ENCODE results near the gene NUMBL. TPM values are rescaled to one million over a fixed set of nuclear protein-coding genes. Genes with fewer than 3 reads are reported as not detected.

Gene NUMBL
- total and polyA plus RNA-seq, 11 donors, result 7.3 to 29.1 (median 10.6) TPM

DNA sequence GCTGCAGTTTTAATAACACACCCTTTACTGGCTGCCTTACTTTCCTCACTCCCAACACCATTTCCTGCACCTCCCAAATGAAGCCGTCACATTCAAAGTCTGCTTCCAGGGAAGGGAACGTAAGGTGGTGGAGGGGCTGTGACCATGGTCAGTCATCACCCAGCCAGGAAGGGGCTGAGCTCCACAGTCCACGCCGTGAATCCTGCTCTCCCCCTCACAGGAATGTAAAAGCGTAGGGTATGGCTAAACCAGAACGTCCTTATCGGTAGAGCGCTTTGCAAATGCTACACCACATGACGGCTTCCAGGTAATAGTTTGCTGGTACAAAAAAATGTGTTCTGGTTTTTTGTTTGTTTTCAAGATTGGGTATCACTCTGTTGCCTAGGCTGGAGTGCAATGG lies 7.0 kb downstream of the NUMBL start:
- peak in 1 of 5 donors; percentile 1 for DNase-seq
- TF ChIP-seq, protein P1, sequence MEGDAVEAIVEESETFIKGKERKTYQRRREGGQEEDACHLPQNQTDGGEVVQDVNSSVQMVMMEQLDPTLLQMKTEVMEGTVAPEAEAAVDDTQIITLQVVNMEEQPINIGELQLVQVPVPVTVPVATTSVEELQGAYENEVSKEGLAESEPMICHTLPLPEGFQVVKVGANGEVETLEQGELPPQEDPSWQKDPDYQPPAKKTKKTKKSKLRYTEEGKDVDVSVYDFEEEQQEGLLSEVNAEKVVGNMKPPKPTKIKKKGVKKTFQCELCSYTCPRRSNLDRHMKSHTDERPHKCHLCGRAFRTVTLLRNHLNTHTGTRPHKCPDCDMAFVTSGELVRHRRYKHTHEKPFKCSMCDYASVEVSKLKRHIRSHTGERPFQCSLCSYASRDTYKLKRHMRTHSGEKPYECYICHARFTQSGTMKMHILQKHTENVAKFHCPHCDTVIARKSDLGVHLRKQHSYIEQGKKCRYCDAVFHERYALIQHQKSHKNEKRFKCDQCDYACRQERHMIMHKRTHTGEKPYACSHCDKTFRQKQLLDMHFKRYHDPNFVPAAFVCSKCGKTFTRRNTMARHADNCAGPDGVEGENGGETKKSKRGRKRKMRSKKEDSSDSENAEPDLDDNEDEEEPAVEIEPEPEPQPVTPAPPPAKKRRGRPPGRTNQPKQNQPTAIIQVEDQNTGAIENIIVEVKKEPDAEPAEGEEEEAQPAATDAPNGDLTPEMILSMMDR (IDR thresholded peaks at IDR 0.05), result no peak
- no peak for TF ChIP-seq POLR2A (IDR thresholded peaks at IDR 0.05)
- ATAC-seq, result no peak
- H3K27me3 ChIP-seq, result no peaks in the 10 kb centered on the region
- intact Hi-C loops (cut with DNase I), result no loop called here
- H3K9me3 ChIP-seq, result no peaks in the 10 kb centered on the region
- peaks cover 0 to 85% (median 67%) of the 10 kb centered on the region in 9 donors for H3K36me3 ChIP-seq
- 69 to 78% (median 74%) methylated on average over 9 of the region's 9 CpGs for WGBS, 4 donors
- no peak overlapping the region for H3K27ac ChIP-seq
- H3K4me1 ChIP-seq, result peaks cover 0 to 22% (median 5%) of the 10 kb centered on the region in 12 donors
- H3K4me3 ChIP-seq, result no peak overlapping the region

DNA sequence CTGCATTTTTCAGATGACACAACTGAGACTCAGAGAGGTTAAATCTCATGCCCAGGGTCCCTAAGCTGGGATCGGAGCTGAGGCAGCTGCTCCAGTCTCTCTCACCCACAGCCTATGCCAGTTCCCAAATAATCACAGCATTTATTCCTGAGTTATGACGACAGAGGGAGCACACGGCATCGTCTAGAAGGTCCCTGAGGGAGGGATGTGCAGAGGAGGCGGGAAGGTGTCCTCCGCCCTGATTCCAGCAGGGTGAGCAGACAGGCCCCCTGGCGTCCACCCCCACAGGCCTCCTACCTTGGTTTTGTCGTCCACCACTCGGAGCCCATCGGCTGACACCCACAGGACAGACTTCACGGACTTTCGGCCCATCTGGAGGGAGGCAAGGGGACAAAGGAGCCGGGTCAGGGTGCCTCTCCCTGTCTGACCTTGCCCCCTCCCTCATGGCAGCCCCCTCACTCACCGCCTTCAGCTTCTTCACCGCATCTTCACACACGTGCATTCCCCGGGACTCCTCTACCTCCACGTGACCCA lies 8.0 kb downstream of the NUMBL start:
- ATAC-seq (no peak), DNase-seq (peak in 1 of 5 donors; percentile 46)
- peaks cover 0 to 13% (median 1%) of the 10 kb centered on the region in 12 donors for H3K4me1 ChIP-seq
- no peak overlapping the region for H3K4me3 ChIP-seq
- 88 to 93% (median 92%) methylated on average over 12 to 18 of the region's 18 CpGs for WGBS, 4 donors
- TF ChIP-seq POLR2A (IDR thresholded peaks at IDR 0.05), result no peak
- TF ChIP-seq, protein P1 (IDR thresholded peaks at IDR 0.05), result no peak
- no peaks in the 10 kb centered on the region for H3K9me3 ChIP-seq
- H3K36me3 ChIP-seq, result peaks cover 0 to 94% (median 77%) of the 10 kb centered on the region in 9 donors
- no peaks in the 10 kb centered on the region for H3K27me3 ChIP-seq
- H3K27ac ChIP-seq, result no peak overlapping the region
- intact Hi-C loops (cut with DNase I), result no loop called here

DNA sequence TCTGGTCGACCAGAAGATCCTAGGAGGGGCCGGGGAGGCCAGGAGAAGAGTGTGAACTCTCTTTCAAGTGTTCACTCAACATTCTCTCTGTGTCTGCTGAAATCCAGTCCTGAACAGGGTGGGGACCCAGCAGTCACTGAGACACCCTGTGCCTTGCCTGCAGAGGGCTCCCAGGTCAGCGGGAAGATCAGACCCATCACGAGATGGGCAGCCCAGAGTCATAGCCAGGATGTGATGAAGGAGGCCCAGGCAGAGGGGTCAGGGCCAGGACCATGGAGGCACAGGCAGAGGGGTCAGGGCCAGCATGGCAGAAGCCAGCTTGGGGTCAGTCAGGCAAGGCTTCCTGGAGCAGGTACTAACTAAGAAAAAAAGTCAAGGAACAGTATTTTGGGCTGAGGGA lies 9.4 kb downstream of the NUMBL start:
- H3K27ac ChIP-seq, result no peak overlapping the region
- peaks cover 0 to 100% (median 82%) of the 10 kb centered on the region in 9 donors for H3K36me3 ChIP-seq
- H3K9me3 ChIP-seq, result no peaks in the 10 kb centered on the region
- intact Hi-C loops (cut with DNase I), result no loop called here
- peaks cover 0 to 7% (median 0%) of the 10 kb centered on the region in 12 donors for H3K4me1 ChIP-seq
- ATAC-seq, result no peak
- no peaks in the 10 kb centered on the region for H3K27me3 ChIP-seq
- no peak for DNase-seq
- TF ChIP-seq POLR2A (IDR thresholded peaks at IDR 0.05), result no peak
- TF ChIP-seq, protein P1 (IDR thresholded peaks at IDR 0.05), result no peak
- 80 to 87% (median 81%) methylated on average over 4 of the region's 4 CpGs for WGBS, 4 donors
- no peak overlapping the region for H3K4me3 ChIP-seq

DNA sequence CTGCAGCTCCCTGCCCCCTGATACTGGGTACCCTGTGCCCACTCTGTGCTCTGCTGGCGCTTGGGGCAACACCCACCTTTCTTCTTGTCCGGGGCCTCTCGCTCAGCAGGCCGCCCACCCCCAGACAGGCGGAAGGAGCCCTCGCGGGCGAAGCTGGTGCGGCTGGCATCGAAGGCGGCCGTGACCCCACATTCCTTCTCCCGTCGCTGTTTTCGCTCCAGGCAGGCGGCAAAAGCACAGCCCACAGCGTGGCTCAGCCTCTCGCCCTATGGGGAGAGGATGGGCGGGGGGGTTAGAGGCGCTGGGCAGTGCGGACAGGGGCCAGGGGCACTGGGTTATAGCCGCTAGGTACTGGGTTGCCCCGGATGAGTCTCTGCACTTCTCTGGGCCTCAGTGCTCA lies 13.3 kb downstream of the NUMBL start:
- TF ChIP-seq POLR2A (IDR thresholded peaks at IDR 0.05), result no peak
- TF ChIP-seq, protein P1 (IDR thresholded peaks at IDR 0.05), result no peak
- H3K9me3 ChIP-seq, result no peaks in the 10 kb centered on the region
- 96 to 98% (median 97%) methylated on average over 21 to 23 of the region's 23 CpGs for WGBS, 4 donors
- no peak overlapping the region for H3K4me3 ChIP-seq
- no peak overlapping the region for H3K27ac ChIP-seq
- H3K4me1 ChIP-seq, result peaks cover 0 to 3% (median 0%) of the 10 kb centered on the region in 12 donors
- ATAC-seq (no peak), DNase-seq (no peak)
- no peaks in the 10 kb centered on the region for H3K27me3 ChIP-seq
- peaks cover 0 to 100% (median 89%) of the 10 kb centered on the region in 9 donors for H3K36me3 ChIP-seq
- intact Hi-C loops (cut with DNase I), result no loop called here

All from heart left ventricle (tissue), 16 donors.